NCI-H1417 treated with DMSO at 0.1 percent for 48 hours (cell line): Measurements from ENCODE around the gene SETD1A.
"Not testable (repeated sequence)": the region's sequence is repeated elsewhere in the genome, so short reads cannot be mapped to it uniquely, and the experiment has no call there.

Experiments used
- DNase-seq: peaks from one replicate; lab custom pipeline; 2025; lab: John Stamatoyannopoulos, UW

The SETD1A gene

DNA sequence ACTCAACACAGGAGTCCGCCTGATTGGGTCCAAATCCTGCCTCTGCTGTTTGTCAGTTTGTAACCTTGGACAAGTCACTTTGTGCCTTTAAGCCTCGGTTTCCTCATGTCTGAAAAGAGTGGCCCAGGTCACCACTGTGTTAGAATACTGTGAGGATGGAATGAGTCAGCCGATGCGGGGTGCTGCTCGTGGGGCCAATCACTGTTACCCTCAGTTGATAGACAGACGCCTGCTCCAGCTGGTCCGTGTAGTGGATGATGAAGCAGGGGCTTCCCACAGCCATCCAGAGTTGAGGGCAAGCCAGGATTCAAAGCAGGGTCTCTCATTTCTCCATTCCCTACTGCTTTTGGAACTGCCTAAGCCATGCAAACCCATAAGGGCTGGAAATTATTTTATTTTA lies 28.4 kb upstream of the SETD1A start:
- DNase-seq = no peak

DNA sequence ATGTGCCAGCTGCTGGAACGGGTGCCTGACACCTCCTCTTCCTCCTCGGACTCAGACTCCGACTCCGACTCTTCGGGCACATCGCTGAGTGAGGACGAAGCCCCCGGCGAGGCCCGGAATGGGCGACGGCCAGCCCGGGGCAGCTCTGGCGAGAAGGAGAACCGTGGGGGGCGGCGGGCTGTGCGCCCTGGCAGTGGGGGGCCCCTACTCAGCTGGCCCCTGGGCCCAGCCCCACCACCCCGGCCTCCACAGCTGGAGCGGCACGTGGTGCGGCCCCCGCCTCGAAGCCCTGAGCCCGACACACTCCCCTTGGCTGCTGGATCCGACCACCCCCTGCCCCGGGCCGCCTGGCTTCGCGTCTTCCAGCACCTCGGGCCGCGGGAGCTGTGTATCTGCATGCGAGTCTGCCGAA lies 27.4 kb upstream of the SETD1A start:
- no peak for DNase-seq

GRCh38 chr16:30931068-30931650 lies 26.4 kb upstream of the SETD1A start:
- DNase-seq = no peak

- no peak for DNase-seq
These were observed 22.6 kb upstream of the SETD1A start for GRCh38 chr16:30934827-30935557.

DNA sequence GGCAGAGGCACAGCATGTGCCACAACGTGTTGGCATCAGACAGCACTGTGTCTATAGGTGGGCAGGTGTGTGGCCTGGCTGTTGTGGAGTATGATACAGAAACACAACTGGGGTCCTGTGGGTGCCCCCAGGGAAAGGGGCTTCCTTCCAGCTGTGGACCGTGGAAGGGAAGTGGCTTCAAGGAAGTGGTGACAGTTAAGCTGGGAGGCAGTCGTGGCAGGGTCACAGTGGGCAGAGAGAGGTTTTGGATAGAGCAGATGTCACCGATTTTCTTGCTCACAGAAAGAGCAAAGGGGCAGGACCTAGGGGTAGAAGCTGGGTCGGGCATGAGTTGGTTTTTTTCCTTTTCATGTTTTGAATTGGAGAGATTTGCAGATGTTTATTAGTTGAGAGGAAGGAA lies 19.9 kb upstream of the SETD1A start:
- no peak for DNase-seq

DNA sequence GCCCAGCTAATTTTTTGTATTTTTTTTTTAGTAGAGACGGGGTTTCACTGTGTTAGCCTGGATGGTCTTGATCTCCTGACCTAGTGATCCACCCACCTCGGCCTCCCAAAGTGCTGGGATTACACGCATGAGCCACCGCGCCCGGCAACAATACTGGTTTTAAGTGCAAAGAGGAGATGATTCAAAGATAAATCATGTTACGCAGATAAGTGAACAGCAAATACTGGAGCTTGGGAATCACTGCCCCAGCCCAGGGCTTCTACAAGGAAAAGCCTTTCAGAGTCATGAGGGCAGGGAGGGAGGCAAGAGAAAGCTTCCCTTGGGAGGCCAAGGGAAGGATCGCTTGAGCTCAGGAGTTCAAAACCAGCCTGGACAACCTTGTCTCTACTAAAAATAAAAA lies 18.0 kb upstream of the SETD1A start:
- DNase-seq = not testable (repeated sequence)

DNA sequence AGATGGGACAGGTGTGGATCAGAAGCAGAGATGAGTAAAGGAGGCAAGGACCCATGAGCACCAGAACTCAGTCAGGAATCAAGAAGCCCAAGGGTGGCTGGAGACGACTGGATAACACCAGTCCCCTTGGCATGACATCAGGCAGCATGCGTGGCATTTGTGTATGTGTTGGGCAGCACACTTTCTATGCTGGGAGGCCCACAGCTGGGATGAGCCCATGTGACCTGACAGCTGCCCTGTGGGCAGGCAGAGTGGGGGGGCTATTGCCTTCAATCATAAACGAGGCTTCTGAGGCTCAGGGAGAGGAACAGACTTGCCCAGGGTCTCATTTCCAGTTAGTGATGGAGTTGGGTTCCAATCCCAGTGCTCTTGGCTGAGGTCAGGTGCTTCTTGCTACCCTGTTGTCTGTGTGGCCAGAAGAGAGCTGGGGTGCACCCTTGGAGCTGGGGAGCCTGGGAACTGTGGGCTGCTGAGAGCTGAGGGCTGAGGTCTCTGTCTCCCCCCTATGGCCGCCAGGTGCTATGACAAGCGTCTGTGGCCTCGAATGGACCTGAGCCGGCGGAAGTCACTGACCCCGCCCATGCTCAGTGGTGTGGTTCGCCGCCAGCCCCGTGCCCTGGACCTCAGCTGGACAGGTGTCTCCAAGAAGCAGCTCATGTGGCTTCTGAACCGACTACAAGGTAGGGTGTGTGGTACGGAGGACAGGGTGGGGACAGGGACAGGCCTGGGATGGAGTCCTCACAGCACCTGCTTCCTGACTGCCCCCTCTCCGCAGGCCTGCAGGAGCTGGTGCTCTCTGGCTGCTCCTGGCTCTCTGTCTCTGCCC lies 15.7 kb upstream of the SETD1A start:
- no peak for DNase-seq

- no peak for DNase-seq
These were observed 15.1 kb upstream of the SETD1A start for GRCh38 chr16:30942426-30942806.

GRCh38 chr16:30944352-30944751 lies 13.2 kb upstream of the SETD1A start:
- no peak for DNase-seq

GRCh38 chr16:30946671-30947540 lies 10.6 kb upstream of the SETD1A start:
- no peak for DNase-seq

GRCh38 chr16:30947541-30947858 lies 10.1 kb upstream of the SETD1A start:
- DNase-seq = no peak

DNA sequence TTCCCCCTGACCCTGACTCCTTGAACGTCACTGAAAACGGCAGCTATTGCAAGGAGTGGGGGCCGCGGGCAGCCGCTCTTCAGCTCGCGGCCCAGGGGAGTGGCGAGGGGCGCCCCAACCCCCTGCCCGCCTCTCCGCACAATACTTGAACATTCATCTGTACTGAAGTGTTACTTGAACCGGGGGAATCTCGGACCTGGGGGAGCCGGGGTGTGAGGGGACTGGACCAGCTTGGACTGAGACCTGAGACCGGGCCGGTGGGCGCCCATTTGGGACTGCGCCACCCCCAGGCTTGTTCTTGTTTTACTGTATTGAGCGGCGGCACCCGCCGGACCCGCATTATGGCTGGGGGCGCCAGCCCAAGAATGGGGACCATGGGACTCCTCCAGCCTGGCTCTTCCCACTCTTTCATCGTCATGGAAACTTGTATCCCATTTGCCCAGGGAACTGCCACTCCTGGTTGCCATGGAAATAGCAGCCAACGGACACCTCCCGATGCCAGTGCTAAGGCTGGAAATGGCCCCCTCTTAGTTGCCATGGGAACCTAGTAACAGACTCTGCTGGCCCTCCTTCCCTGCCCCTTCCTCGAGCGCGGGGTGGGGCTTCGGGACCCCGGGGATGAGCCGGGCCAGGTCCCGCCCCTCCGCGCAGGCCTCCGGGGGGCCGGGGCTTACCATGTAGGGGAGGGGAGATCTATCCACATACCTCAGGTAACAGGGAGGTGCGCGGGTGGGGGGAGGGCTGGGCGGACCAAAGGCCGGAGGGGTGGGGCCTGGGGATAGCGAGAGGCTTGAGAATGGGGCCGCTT lies 9.5 kb upstream of the SETD1A start:
- DNase-seq = no peak

- no peak for DNase-seq
These were observed 8.6 kb upstream of the SETD1A start, which contains the start of gene ORAI3 for GRCh38 chr16:30948667-30949649. TSS of gene ORAI3 (plus strand) at chr16:30949068. CDS start at chr16:30949290, 222 bp downstream.

GRCh38 chr16:30949650-30950515 lies 7.7 kb upstream of the SETD1A start:
- DNase-seq = no peak

GRCh38 chr16:30950516-30951065 lies 7.0 kb upstream of the SETD1A start:
- no peak for DNase-seq

- no peak for DNase-seq
These were observed 6.4 kb upstream of the SETD1A start for GRCh38 chr16:30951193-30951592.

GRCh38 chr16:30951750-30952149 lies 5.8 kb upstream of the SETD1A start:
- no peak for DNase-seq

- DNase-seq = no peak
These were observed 4.4 kb upstream of the SETD1A start for GRCh38 chr16:30953111-30953510.
